ENCODE results near the gene ZNF106.

The ZNF106 gene

DNA sequence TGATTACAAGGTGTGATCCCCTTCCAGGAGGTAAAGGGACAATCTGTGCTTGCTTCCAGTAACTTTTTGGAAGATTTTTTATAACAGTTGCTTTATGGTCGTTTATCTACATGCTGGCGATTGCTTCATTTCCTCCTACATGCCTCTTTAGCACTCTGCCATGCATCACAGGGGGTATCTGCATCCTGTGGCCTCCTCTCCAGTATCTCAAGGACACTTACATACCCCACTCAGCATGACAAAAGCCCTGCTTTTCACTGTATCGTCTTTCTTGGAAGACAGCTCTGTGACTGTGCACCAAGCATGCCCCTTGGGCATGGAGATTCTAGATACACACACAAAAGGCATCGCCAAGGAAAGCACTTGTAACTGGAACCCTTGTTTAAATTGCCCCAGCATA is 106.3 kb downstream of the ZNF106 start:
- no peak overlapping the region for H3K4me3 ChIP-seq (ENCODE audit: low read depth, low read length)
- DNase-seq (ENCODE audit: low read depth), result peak; percentile 61
- no peak for TF ChIP-seq CTCF (IDR thresholded peaks at IDR 0.05; ENCODE audit: low read depth, low read length)
- TF ChIP-seq, protein P1, sequence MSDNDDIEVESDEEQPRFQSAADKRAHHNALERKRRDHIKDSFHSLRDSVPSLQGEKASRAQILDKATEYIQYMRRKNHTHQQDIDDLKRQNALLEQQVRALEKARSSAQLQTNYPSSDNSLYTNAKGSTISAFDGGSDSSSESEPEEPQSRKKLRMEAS (IDR thresholded peaks at IDR 0.05; ENCODE audit: low read depth, low read length), result no peak
- TF ChIP-seq MYC (IDR thresholded peaks at IDR 0.05; ENCODE audit: low read depth, low read length), result no peak
- no peak for TF ChIP-seq POLR2A (IDR thresholded peaks at IDR 0.05; ENCODE audit: extremely low read depth, insufficient read length)

DNA sequence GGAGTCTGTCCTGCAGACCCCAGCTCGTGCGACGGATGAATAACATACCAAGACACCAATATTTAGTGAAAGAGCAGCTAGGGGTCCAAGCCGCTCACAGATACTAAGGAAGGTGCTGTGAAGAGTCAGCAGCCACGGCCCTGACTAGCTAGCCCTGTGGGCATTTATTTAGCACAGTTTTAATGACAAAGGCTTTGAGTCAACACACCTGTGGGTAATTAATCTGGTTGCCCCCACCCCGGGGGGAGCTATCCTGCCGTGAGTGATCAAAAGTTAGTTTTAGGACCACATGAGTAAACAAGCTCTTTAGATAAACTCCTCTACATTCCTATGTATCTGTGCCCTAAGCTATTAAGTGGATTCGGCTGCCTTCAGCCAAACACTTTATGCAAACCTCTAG is 112.9 kb downstream of the ZNF106 start:
- TF ChIP-seq, protein P1 (IDR thresholded peaks at IDR 0.05; ENCODE audit: low read depth, low read length), result no peak
- TF ChIP-seq CTCF (IDR thresholded peaks at IDR 0.05; ENCODE audit: low read depth, low read length) (no peak), MYC (IDR thresholded peaks at IDR 0.05; ENCODE audit: low read depth, low read length) (no peak), POLR2A (IDR thresholded peaks at IDR 0.05; ENCODE audit: extremely low read depth, insufficient read length) (no peak)
- DNase-seq (ENCODE audit: low read depth), result no peak
- no peak overlapping the region for H3K4me3 ChIP-seq (ENCODE audit: low read depth, low read length)

DNA sequence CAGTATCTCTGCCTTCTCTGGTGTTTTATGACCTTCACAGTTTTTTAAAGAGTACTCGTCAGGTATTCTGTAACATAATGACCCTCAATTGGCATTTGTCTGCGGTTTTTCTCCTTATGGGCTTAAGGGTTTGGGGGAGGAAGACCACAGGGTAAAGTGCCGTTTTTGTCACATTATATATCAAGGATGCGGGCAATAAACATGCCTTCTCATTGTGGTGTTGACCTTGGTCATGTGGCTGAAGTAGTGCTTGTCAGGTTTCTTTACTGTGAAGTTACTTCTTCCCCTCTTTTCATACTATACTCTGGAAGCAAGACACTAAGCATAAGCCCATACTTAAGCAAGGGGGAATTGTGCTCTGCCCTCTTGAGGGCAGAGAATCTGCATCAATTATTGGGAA is 115.0 kb downstream of the ZNF106 start:
- peak; percentile 73 for DNase-seq (ENCODE audit: low read depth)
- TF ChIP-seq MYC (IDR thresholded peaks at IDR 0.05; ENCODE audit: low read depth, low read length) (no peak), POLR2A (IDR thresholded peaks at IDR 0.05; ENCODE audit: extremely low read depth, insufficient read length) (no peak)
- TF ChIP-seq, protein P1 (IDR thresholded peaks at IDR 0.05; ENCODE audit: low read depth, low read length), result peak; percentile 69
- no peak overlapping the region for H3K4me3 ChIP-seq (ENCODE audit: low read depth, low read length)

- peak; percentile 24 for DNase-seq (ENCODE audit: low read depth)
- no peak overlapping the region for H3K4me3 ChIP-seq (ENCODE audit: low read depth, low read length)
- TF ChIP-seq MYC (IDR thresholded peaks at IDR 0.05; ENCODE audit: low read depth, low read length) (no peak), CTCF (IDR thresholded peaks at IDR 0.05; ENCODE audit: low read depth, low read length) (no peak), POLR2A (IDR thresholded peaks at IDR 0.05; ENCODE audit: extremely low read depth, insufficient read length) (no peak)
- TF ChIP-seq, protein P1 (IDR thresholded peaks at IDR 0.05; ENCODE audit: low read depth, low read length), result no peak
Measured at GRCh38 chr15:42375252-42375651, 115.7 kb downstream of the ZNF106 start.

DNA sequence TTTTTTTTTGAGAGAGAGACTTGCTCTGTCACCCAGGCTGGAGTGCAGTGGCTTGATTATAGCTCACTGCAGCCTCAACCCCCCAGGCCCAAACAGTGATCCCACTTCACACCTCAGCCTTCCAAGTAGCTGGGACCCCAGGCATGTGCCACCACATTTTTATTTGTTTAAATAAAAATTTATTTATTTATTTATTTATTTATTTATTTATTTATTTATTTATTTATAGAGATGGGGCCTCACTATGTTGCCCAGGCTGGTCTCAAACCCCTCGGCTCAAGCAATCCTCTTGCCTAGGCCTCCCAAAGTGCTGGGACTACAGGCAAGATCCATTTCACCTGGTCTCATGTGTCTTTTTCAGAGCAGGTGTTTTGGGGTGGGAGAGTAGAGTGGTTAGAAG is 116.1 kb downstream of the ZNF106 start:
- H3K4me3 ChIP-seq (ENCODE audit: low read depth, low read length), result no peak overlapping the region
- no peak for DNase-seq (ENCODE audit: low read depth)
- TF ChIP-seq, protein P1 (IDR thresholded peaks at IDR 0.05; ENCODE audit: low read depth, low read length), result no peak
- TF ChIP-seq POLR2A (IDR thresholded peaks at IDR 0.05; ENCODE audit: extremely low read depth, insufficient read length) (no peak), CTCF (IDR thresholded peaks at IDR 0.05; ENCODE audit: low read depth, low read length) (no peak), MYC (IDR thresholded peaks at IDR 0.05; ENCODE audit: low read depth, low read length) (no peak)

DNA sequence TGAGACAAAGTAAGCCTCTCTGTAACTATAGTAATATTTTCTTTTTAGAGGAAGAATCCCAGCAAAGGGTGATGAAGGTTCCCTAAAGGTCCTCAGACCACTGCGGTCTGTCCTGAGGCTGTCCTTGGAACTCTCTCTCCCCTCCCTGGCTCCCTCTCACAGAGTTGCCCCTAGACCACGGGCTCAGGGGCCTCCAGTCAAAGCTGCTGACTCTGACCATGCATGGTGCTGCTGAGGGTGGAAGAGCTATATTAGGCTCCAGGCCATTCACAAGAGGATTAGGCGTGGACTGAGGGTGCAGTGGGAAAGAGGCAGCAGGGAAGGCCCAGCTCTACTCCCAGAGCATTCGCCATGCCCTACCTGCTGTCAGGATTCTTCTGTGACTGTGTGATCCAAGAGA is 117.0 kb downstream of the ZNF106 start:
- TF ChIP-seq MYC (IDR thresholded peaks at IDR 0.05; ENCODE audit: low read depth, low read length) (no peak), CTCF (IDR thresholded peaks at IDR 0.05; ENCODE audit: low read depth, low read length) (no peak), POLR2A (IDR thresholded peaks at IDR 0.05; ENCODE audit: extremely low read depth, insufficient read length) (no peak)
- TF ChIP-seq, protein P1 (IDR thresholded peaks at IDR 0.05; ENCODE audit: low read depth, low read length), result no peak
- no peak for DNase-seq (ENCODE audit: low read depth)
- no peak overlapping the region for H3K4me3 ChIP-seq (ENCODE audit: low read depth, low read length)

Data from NB4 (cell line).